SK-N-SH (cell line): ENCODE measurements around the gene NBEAL2.

Source experiments
- CTCF ChIP-seq: fragments of 200-600 bp; sonication (generic); IDR thresholded peaks from 2 replicates; pipeline ENCODE4 v1.6.1; 2017; ENCODE audit warnings: antibody characterized with exemption, mild to moderate bottlenecking, moderate library complexity
- ELF1 ChIP-seq: IDR thresholded peaks from 2 replicates; pipeline ENCODE4 v1.4.0; 2012
- EP300 ChIP-seq, 2 experiments: IDR thresholded peaks; 2 replicates each; pipeline versions ENCODE4 v1.4.0 to v1.6.1; 2012; ENCODE audit warnings: borderline replicate concordance in 1 of 2, low read depth in 1 of 2, low read length in 1 of 2
- FOXJ3 ChIP-seq: sonication (generic); formaldehyde crosslinking; IDR thresholded peaks from 2 replicates; pipeline ENCODE4 v1.5.1; 2020; ENCODE audit warnings: mild to moderate bottlenecking, missing genetic modification reagents
- GABPA ChIP-seq: IDR thresholded peaks from 2 replicates; pipeline ENCODE4 v1.4.0; 2012; ENCODE audit warnings: low read depth, mild to moderate bottlenecking
- MAX ChIP-seq: IDR thresholded peaks from 2 replicates; pipeline ENCODE4 v1.4.0; 2012; ENCODE audit warnings: low read depth
- REST ChIP-seq: IDR thresholded peaks from 2 replicates; pipeline ENCODE4 v1.6.1; 2012; ENCODE audit warnings: mild to moderate bottlenecking, low read depth, low read length, moderate library complexity
- SMC3 ChIP-seq: IDR thresholded peaks from 2 replicates; pipeline ENCODE4 v1.6.1; 2012; ENCODE audit warnings: low read depth, low read length, improper control_type of control experiment
- TEAD4 ChIP-seq: IDR thresholded peaks from 2 replicates; pipeline ENCODE4 v1.4.0; 2012; ENCODE audit warnings: mild to moderate bottlenecking, borderline replicate concordance; ENCODE audit not compliant: insufficient read depth

GRCh38 chr3:46939578-46940445 is 39.7 kb upstream of the NBEAL2 start:
- TF ChIP-seq CTCF (no peak), GABPA (no peak), TEAD4 (no peak), SMC3 (no peak), MAX (no peak), ELF1 (no peak), REST (no peak), EP300 (IDR thresholded peaks at IDR 0.05; ENCODE audit: borderline replicate concordance in 1 of 2, low read depth in 1 of 2, low read length in 1 of 2) (no peak), FOXJ3 (CRISPR knock-in tag) (no peak)
